Testis (tissue), 2 donors: ENCODE data around the gene RASGRF2.

Experiments
- CTCF ChIP-seq, 3 experiments: fragments of 450-650 bp in 2 of 3; fragments of 200-600 bp in 1 of 3; sonication (generic) in 1 of 3; IDR thresholded peaks; one replicate each; pipeline ENCODE4 v1.5.1; 2016 to 2019; ENCODE audit warnings: antibody characterized with exemption in 3 of 3, mild to moderate bottlenecking in 2 of 3, moderate library complexity in 1 of 3
- POLR2A ChIP-seq: fragments of 450-650 bp; IDR thresholded peaks from one replicate; pipeline ENCODE4 v1.6.1; 2017; ENCODE audit warnings: antibody characterized with exemption, mild to moderate bottlenecking, moderate library complexity

- TF ChIP-seq CTCF (IDR thresholded peaks at IDR 0.05) (no peak), POLR2A (no peak)
Measured at GRCh38 chr5:80928073-80928472, 32.1 kb upstream of the RASGRF2 start.
